Measurements from ENCODE around the gene FAM169A. TPM values are rescaled to one million over a fixed set of nuclear protein-coding genes. Genes with fewer than 3 reads are reported as not detected.

The FAM169A gene, protein sequence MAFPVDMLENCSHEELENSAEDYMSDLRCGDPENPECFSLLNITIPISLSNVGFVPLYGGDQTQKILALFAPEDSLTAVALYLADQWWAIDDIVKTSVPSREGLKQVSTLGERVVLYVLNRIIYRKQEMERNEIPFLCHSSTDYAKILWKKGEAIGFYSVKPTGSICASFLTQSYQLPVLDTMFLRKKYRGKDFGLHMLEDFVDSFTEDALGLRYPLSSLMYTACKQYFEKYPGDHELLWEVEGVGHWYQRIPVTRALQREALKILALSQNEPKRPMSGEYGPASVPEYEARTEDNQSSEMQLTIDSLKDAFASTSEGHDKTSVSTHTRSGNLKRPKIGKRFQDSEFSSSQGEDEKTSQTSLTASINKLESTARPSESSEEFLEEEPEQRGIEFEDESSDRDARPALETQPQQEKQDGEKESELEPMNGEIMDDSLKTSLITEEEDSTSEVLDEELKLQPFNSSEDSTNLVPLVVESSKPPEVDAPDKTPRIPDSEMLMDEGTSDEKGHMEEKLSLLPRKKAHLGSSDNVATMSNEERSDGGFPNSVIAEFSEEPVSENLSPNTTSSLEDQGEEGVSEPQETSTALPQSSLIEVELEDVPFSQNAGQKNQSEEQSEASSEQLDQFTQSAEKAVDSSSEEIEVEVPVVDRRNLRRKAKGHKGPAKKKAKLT
- total RNA-seq (0.62 and 0.72 TPM in 2 replicates), polyA plus RNA-seq (0.06 and 0.14 TPM in 2 replicates), polyA minus RNA-seq (0.05 and 0.08 TPM in 2 replicates), Bru-seq, nascent RNA (percentile 28 among the genes with signal in this experiment), BruChase-seq, experiment 1, labeled RNA remaining after a 6-hour chase (percentile 25 among the genes with signal in this experiment), BruChase-seq, experiment 2, labeled RNA remaining after a 2-hour chase (percentile 27 among the genes with signal in this experiment)
- 0.03 TPM in 2 replicates for polyA plus RNA-seq (2011; cell fraction: cytosol; rRNA removed)
- 0.17 and 0.18 TPM in 2 replicates for polyA plus RNA-seq (2011; cell fraction: nucleus; rRNA removed)
- polyA plus RNA-seq (2012): 0.17 TPM in 1 of 2 replicates, not detected in the other
- polyA minus RNA-seq (2011; cell fraction: cytosol; rRNA and poly(A)+ RNA removed): not detected
- polyA minus RNA-seq (2011; cell fraction: nucleus; rRNA and poly(A)+ RNA removed): 0.29 and 0.43 TPM in 2 replicates
- long read RNA-seq, partial matches to known transcripts: 0 of 1 reads
- long read RNA-seq, other reads (novel, unspliced or antisense): 1 of 1 reads

DNA sequence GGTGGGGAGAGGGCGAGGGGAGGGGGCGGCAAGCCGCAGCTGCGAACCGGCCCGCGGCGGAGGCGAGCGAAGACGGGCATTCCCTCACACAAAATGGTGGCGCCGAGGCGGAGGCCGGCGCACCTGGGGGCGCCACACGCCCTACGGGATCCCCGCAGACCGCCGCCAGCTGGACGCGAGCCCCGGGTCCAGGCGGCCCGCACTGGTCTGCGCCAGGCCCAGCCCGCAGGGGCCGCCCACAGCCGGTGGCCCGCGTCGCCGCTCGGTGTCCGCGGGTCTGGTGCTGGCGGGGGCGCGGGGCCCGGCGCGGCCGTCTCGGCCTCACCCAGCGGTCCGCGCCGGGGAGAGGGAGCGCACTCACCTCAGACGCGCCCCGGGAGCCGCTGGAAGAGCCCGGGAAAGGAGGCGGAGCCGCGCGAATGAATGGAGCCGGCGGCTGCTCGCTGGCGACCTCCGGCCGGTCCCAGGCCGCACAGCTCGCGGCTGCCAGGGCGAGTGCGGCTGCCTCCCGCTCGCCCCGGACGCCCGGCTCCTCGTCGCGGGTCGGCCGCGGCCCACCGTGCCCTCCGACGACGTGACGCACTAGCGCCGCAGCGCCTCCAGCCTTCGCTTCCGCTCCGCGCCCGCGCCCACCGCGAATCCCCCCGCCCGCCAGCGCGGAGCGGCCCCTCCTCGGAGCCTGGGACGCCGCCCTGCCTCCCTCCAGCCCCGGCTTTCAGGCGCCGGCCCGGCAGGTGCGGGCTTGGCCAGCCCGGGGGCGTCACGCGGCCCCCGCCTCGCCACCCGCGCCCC lies at the start of gene FAM169A:
Gene FAM169A (minus strand): TSS at position 584 of the 792 bp plus-strand sequence. CDS start 24,711 bp downstream, outside the sequence.
- BruUV-seq (replicated peaks): no TSS peak
- Histone ChIP-seq H3K9me1 (replicated peaks; ENCODE audit: control insufficient read depth, extremely low read depth, insufficient read depth, low read length) (no peaks in the 10 kb centered on the region), H3K27me3 (ENCODE audit: control insufficient read depth in 2 of 2, insufficient read depth in 2 of 2, low read length in 2 of 2) (peaks cover 25 to 34% of the 10 kb centered on the region in 2 experiments), H3K9ac (replicated peaks; ENCODE audit: extremely low read depth, insufficient read depth, low read length) (peak within 1 kb of the TSS; percentile 5), H3K4me1 (ENCODE audit: control insufficient read depth, extremely low read depth, insufficient read depth, low read length) (peaks cover 11% of the 10 kb centered on the region), H3K79me2 (ENCODE audit: control insufficient read depth, insufficient read depth, low read length) (no peaks in the 10 kb centered on the region), H3K4me2 (ENCODE audit: insufficient read depth, low read length) (peak within 1 kb of the TSS; percentile 86), H3K36me3 (ENCODE audit: control insufficient read depth in 2 of 2, extremely low read depth in 1 of 2, insufficient read depth in 2 of 2, low read length in 2 of 2) (no peaks in the 10 kb centered on the region), H3K9me3 (replicated peaks; ENCODE audit: control insufficient read depth, insufficient read depth, low read length) (no peaks in the 10 kb centered on the region), H4K20me1 (replicated peaks; ENCODE audit: control insufficient read depth, extremely low read depth, insufficient read depth, low read length) (no peaks in the 10 kb centered on the region), H3K4me3 (replicated peaks in 1 of 3; ENCODE audit: insufficient read depth in 1 of 3, low read depth in 1 of 3, low read length in 3 of 3) (peak within 1 kb of the TSS; percentile 32 to 44 (median 40)), H2AFZ (ENCODE audit: low read depth, low read length) (peak within 1 kb of the TSS; percentile 94), H3K27ac (ENCODE audit: insufficient read depth, low read depth, low read length) (no peak within 1 kb of the TSS)
- TF ChIP-seq MYC (IDR thresholded peaks at IDR 0.05; ENCODE audit: low read depth, low read length) (no peak), FOS (IDR thresholded peaks at IDR 0.05; ENCODE audit: borderline replicate concordance, insufficient read depth, low read length) (no peak), POLR2AphosphoS5 (IDR thresholded peaks at IDR 0.05; ENCODE audit: insufficient read depth, low read depth, low read length) (no peak), EZH2 (IDR thresholded peaks at IDR 0.05; ENCODE audit: borderline replicate concordance, low read depth, low read length, severe bottlenecking) (no peak), POLR2A (IDR thresholded peaks at IDR 0.05; ENCODE audit: low read depth, low read length) (no peak), JUN (IDR thresholded peaks at IDR 0.05; ENCODE audit: borderline replicate concordance, insufficient read depth, insufficient read length, low read depth) (no peak), MAX (IDR thresholded peaks at IDR 0.05; ENCODE audit: insufficient read depth, insufficient read length) (no peak), GATA2 (IDR thresholded peaks at IDR 0.05; ENCODE audit: insufficient read depth, insufficient read length, low read depth, low read length) (no peak)
- TF ChIP-seq, protein P1, sequence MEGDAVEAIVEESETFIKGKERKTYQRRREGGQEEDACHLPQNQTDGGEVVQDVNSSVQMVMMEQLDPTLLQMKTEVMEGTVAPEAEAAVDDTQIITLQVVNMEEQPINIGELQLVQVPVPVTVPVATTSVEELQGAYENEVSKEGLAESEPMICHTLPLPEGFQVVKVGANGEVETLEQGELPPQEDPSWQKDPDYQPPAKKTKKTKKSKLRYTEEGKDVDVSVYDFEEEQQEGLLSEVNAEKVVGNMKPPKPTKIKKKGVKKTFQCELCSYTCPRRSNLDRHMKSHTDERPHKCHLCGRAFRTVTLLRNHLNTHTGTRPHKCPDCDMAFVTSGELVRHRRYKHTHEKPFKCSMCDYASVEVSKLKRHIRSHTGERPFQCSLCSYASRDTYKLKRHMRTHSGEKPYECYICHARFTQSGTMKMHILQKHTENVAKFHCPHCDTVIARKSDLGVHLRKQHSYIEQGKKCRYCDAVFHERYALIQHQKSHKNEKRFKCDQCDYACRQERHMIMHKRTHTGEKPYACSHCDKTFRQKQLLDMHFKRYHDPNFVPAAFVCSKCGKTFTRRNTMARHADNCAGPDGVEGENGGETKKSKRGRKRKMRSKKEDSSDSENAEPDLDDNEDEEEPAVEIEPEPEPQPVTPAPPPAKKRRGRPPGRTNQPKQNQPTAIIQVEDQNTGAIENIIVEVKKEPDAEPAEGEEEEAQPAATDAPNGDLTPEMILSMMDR (IDR thresholded peaks at IDR 0.05; ENCODE audit: extremely low read depth in 1 of 2, insufficient read depth in 1 of 2, low read depth in 1 of 2, low read length in 2 of 2): no peak
- POLR2A ChIA-PET: no interaction called here
- intact Hi-C loops (cut with micrococcal nuclease) (no loop called here), dilution Hi-C loops (cut with MboI; ENCODE audit: extremely low pct_ligation_motif_present, low sequenced_read_pairs) (no loop called here)
- no peak for DNase-seq (ENCODE audit: low read depth, low spot score)
- CTCF ChIA-PET: interaction anchor here (0.9 kb wide), 1 partner anchor 15 kb away, joined by 4 read pairs; no protein-coding TSS in a partner anchor
- no peak for FAIRE-seq
